Measurements from ENCODE around the gene DELE1. TPM values are rescaled to one million over a fixed set of nuclear protein-coding genes. Genes with fewer than 3 reads are reported as not detected.

DELE1 gene, protein sequence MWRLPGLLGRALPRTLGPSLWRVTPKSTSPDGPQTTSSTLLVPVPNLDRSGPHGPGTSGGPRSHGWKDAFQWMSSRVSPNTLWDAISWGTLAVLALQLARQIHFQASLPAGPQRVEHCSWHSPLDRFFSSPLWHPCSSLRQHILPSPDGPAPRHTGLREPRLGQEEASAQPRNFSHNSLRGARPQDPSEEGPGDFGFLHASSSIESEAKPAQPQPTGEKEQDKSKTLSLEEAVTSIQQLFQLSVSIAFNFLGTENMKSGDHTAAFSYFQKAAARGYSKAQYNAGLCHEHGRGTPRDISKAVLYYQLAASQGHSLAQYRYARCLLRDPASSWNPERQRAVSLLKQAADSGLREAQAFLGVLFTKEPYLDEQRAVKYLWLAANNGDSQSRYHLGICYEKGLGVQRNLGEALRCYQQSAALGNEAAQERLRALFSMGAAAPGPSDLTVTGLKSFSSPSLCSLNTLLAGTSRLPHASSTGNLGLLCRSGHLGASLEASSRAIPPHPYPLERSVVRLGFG
- 94.4 TPM for total RNA-seq
- long read RNA-seq, full-length matches to known transcripts = 17 of 48 reads
- long read RNA-seq, partial matches to known transcripts = 21 of 48 reads
- long read RNA-seq, other reads (novel, unspliced or antisense) = 10 of 48 reads

DNA sequence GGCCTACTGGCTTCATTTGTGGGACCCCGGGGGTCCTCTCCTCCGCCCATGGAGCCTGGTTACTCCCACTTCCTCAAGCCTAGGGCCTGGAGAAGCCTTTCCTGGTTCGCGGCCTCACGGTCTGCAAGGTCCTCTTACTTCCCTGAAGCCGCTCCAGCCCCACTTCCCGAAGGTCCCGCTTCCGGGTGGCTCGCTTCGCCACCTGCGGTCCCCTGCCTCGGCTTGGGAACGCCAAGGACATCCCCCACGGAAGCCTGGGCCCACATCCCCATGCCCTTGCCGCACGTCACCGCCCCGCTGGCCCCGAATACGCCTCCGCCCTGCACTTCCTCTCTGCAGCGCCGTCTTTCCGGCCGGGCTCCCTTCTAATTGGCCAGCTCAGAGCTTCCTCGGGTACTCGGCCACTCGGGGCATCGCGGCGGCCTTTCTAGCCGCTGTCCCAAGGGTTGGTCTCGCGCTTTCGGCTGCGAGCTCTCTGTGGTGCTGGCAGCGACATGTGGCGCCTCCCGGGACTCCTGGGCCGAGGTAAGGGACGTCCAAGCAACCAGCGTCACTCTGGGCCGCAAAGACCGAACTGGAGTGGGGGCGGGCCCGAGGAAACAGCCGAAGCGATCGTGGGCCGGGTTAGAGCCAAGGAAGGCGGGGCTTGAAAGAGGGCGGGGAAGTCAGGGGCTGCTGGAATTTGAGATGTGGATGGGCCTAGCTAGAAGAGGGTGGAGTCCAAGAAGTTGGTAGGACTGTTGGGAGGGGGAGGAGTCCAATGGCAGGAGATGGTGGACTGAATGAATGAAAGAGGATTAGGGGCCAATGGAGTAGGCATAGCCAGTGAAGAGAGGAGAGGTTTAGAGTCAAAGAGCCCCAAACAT is at the start of gene DELE1:
TSS of gene DELE1 (plus strand) at position 424 of the 866 bp plus-strand sequence. CDS start at position 495, 71 bp downstream.
- intact Hi-C loops (cut with DNase I) = loop anchor here (5.0 kb wide), 1 partner anchor 34 kb away; the partner anchor contains the start of gene PCDH12
- DNase-seq (ENCODE audit: missing footprints) = peak; percentile 98
- peak; percentile 98 for ATAC-seq

- no peak for ATAC-seq
- DNase-seq (ENCODE audit: missing footprints) = no peak
- intact Hi-C loops (cut with DNase I) = no loop called here
Observed at GRCh38 chr5:141873933-141874261, 49.8 kb upstream of the DELE1 start.

GRCh38 chr5:141874262-141874964 is 49.3 kb upstream of the DELE1 start:
- DNase-seq (ENCODE audit: missing footprints) = no peak
- ATAC-seq = no peak
- intact Hi-C loops (cut with DNase I) = no loop called here

DNA sequence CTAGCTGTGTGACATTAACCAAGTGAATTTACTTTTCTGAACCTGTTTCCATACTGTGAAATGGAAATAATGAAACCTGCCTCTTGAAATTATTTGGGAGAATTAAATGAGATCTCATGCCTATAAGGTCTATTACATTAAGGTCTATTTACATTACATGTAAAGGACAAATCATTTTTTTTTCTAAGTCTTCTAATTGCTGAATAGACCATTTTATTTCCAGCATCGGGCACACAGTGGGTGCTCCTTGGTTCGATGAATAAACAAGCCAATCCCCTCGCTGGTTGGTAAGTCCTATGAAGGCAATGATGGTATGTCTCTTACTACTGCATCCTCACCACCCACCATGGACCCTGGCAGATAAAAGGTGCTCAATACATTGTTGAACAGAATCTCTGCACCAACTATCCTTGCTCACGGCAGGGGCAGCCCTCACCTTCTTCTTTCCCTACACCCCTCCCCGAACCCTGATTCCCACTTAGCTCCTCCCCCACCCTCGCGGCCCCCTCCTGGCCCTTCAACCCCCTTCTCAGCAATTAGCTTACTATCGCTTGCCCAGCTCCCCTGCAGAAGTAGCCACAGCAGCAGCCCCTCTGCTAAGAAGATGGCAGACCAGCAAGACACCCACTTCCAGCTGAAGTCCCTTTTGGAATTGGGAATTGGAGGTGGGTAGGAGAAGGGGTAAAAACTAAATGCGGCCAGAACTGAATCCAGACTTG is 48.5 kb upstream of the DELE1 start:
- intact Hi-C loops (cut with DNase I) = loop anchor here (5.0 kb wide), 2 partner anchors 38 to 68 kb away; no protein-coding TSS in a partner anchor
- DNase-seq (ENCODE audit: missing footprints) = no peak

GRCh38 chr5:141875795-141876627 is 47.7 kb upstream of the DELE1 start:
- intact Hi-C loops (cut with DNase I) = loop anchor here (5.0 kb wide), 2 partner anchors 39 to 69 kb away; no protein-coding TSS in a partner anchor
- ATAC-seq = no peak
- no peak for DNase-seq (ENCODE audit: missing footprints)

More for the DNA sequence above, 48.5 kb upstream of the DELE1 start:
- ATAC-seq = no peak

GRCh38 chr5:141876628-141877355 is 46.9 kb upstream of the DELE1 start:
- DNase-seq (ENCODE audit: missing footprints) = no peak
- intact Hi-C loops (cut with DNase I) = loop anchor here (5.0 kb wide), 2 partner anchors 39 to 69 kb away; no protein-coding TSS in a partner anchor
- no peak for ATAC-seq

- DNase-seq (ENCODE audit: missing footprints) (no peak), ATAC-seq (no peak)
- intact Hi-C loops (cut with DNase I) = loop anchor here (2.0 to 5.0 kb wide), 4 partner anchors 29 to 185 kb away; no protein-coding TSS in a partner anchor
Observed at GRCh38 chr5:141877356-141878185, 46.1 kb upstream of the DELE1 start.

DNA sequence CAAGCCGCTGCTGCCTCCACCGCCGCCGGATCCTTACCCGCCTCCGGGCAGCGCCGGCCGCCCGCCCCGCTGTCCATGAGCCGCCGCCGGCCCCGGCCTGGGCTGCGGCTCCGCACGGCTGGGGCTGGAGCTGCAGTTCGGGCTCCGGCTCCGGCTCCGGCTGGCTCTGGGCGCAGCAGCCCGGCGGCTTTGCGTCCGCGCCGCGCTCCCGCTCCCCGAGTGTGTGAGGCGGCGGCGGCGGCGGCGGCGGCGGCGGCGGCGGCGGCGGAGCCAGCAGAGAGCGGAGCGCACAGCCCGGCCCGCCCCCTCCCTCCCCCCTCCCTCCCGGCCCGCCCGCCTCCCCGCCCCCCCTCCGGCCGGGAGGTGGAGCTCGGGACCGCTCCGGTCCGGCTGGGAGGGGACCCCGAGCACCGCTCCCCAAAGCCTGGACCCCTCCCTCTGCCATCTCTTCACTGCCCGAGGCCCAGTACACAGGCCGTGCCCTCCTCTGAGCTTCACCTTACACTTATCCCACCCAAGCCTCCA is 45.4 kb upstream of the DELE1 start, which contains the start of gene PCDH1:
TSS of gene PCDH1 (minus strand) at position 225 of the 525 bp plus-strand sequence. CDS start at position 77, 148 bp downstream.
- DNase-seq (ENCODE audit: missing footprints) (peak; percentile 66), ATAC-seq (peak; percentile 53)
- intact Hi-C loops (cut with DNase I) = loop anchor here (2.0 to 5.0 kb wide), 4 partner anchors 29 to 185 kb away; no protein-coding TSS in a partner anchor

DNA sequence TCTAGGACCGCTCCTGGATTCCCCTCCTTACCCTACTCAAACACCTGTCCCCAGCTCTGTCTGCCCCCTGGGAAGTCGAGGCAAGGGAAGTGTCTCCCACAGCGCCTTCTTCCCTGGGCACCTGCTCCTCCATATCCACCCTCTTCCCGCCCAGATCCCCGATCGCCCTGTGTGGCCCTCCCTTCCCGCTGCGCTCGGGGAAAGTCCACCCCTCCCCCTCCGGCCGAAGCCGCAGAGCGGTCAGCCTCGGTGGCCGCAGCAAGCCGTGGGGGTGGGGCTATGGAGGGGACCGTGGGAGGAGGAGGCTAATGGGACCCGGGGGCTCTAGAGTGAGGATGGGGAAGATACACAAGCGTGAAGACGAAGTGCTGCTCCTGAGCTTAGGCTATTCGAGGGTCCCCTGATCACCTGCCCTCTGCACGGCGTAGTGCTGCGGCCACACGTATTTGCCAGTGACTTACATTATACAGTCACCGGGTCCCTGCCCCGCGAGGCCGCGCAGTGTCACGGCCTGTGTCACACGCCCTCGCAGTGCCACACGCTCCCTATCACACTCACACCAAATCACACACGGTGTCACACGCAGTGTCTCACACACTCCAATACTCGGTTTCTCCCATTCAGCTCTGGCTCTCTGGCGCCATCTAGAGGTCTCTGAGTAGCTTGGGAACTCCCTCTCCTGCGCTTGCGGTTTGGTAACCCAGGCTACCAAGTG is 44.8 kb upstream of the DELE1 start:
- peak; percentile 90 for DNase-seq (ENCODE audit: missing footprints)
- ATAC-seq = peak; percentile 90
- intact Hi-C loops (cut with DNase I) = loop anchor here (1.0 to 5.0 kb wide), 6 partner anchors 30 to 186 kb away; no protein-coding TSS in a partner anchor

- intact Hi-C loops (cut with DNase I) = loop anchor here (1.0 to 5.0 kb wide), 6 partner anchors 31 to 187 kb away; no protein-coding TSS in a partner anchor
- DNase-seq (ENCODE audit: missing footprints) = no peak
- ATAC-seq = no peak
Observed at GRCh38 chr5:141879426-141879759, 44.3 kb upstream of the DELE1 start.

DNA sequence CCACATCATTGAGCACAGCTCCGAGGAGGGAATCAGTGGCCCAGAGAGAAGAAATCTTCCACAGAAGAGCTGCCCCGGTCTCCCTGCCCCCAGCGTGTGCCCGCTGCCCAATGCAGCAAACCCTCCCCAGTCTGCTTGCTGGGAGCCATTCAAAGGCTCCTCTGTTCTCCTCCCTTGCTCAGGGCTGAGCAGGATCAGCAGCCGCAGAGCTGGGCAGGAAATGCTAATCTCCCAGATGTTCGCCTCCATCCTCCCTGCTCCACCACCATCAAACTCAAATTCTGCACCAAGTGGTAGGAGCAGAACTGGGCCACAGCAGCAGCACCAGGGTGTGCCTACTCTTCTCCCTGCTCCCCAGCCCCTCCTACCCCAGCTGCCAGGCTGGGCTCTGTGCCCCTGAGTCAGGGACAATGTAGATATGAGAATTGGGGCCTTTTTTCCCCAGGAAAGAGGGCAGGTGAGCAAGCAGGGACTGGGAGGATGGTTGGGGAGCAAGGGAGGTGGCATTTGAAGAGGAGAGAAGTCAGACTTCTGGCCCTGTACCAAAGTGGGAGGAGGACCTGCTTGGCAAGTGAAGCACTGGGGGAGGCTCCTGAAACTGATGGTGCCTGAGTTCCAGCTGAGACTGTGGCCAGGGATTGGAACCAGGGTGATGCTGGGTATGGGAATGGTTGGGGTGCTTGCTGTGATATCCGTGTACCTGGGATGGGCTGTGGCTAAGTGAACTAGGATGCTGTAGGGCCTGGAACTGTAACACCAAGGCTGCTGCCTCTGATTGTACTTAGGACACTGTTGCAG is 43.5 kb upstream of the DELE1 start:
- DNase-seq (ENCODE audit: missing footprints) = no peak
- intact Hi-C loops (cut with DNase I) = loop anchor here (1.0 to 5.0 kb wide), 6 partner anchors 31 to 187 kb away; no protein-coding TSS in a partner anchor
- ATAC-seq = no peak

GRCh38 chr5:141880961-141881801 is 42.5 kb upstream of the DELE1 start:
- ATAC-seq (no peak), DNase-seq (ENCODE audit: missing footprints) (no peak)
- intact Hi-C loops (cut with DNase I) = no loop called here

GRCh38 chr5:141881886-141882285 is 41.8 kb upstream of the DELE1 start:
- no peak for ATAC-seq
- intact Hi-C loops (cut with DNase I) = loop anchor here (2.0 kb wide), 1 partner anchor 79 kb away; no protein-coding TSS in a partner anchor
- DNase-seq (ENCODE audit: missing footprints) = no peak
